LNCaP clone FGC (cell line): ENCODE results near the gene HDAC8.

Source experiments
- DNase-seq: peaks from one replicate; pipeline ENCODE4 v3.0.0-alpha.2; 2011; ENCODE audit warnings: low read depth
- H3K4me3 ChIP-seq: 2 replicates; pipeline ENCODE4 v1.5.1; 2011; ENCODE audit warnings: mild to moderate bottlenecking, low read depth, low read length, control low read depth
- TF ChIP-seq, protein P1 (sequence below): IDR thresholded peaks from 2 replicates; pipeline ENCODE4 v1.5.1; 2012; ENCODE audit warnings: mild to moderate bottlenecking; ENCODE audit not compliant: control insufficient read depth, insufficient read depth; ENCODE audit errors: extremely low read depth

The HDAC8 gene

DNA sequence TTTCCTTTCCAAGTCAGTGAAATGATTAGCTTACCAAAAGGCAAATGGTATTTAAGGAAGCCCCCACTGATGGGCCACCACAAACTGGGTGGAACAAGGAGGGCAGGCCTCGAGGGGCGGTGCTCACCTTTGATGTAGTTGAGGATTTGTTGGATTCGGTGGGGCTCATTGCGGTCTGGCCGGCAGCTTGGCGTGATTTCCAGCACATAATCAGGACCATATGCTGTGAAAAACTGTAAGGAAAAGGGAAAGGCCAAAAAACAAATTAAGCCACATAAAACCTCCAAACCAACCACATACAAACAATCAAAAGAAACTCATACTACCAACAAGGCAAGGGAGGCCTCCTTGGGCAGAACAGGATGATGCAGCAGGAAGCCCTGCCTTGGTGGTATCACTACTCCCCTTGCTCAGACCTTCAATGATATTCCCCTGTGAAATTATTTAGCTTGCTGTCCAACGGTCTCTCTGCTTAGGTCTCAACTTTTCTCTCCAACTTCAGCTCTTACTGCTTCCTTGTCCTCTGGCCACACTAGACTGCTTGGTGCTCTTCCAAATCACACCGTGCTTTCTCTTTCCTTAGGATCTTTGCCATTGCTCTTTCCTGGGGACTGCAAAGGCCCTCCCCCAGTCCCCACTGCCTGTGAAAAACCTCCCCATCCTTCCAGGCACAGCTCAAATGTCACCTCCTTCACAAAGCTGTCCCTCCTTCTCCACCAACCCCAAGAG lies 220.9 kb downstream of the HDAC8 start:
- no peak for DNase-seq
- H3K4me3 ChIP-seq = no peak overlapping the region
- TF ChIP-seq, protein P1, sequence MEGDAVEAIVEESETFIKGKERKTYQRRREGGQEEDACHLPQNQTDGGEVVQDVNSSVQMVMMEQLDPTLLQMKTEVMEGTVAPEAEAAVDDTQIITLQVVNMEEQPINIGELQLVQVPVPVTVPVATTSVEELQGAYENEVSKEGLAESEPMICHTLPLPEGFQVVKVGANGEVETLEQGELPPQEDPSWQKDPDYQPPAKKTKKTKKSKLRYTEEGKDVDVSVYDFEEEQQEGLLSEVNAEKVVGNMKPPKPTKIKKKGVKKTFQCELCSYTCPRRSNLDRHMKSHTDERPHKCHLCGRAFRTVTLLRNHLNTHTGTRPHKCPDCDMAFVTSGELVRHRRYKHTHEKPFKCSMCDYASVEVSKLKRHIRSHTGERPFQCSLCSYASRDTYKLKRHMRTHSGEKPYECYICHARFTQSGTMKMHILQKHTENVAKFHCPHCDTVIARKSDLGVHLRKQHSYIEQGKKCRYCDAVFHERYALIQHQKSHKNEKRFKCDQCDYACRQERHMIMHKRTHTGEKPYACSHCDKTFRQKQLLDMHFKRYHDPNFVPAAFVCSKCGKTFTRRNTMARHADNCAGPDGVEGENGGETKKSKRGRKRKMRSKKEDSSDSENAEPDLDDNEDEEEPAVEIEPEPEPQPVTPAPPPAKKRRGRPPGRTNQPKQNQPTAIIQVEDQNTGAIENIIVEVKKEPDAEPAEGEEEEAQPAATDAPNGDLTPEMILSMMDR = no peak

DNA sequence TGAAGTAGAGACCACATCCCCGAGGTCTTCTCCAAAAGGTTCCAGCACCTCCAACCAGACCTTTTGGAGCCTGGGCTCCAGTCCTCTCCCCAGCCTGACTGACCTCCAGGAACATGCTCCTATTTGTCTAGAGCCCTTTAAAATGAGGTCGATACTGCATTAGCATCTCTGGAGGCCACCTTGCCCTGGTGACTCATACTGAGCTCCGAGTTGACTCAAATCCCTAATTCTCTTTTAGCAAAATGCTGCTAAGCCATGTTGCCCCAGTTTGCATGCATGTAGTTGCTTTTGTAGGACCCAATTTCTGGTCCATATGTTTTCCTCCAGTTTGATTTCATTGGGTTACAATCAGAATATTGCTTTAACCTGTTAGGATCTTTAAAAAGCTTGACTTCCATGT lies 223.5 kb downstream of the HDAC8 start:
- H3K4me3 ChIP-seq = no peak overlapping the region
- TF ChIP-seq, protein P1 = no peak
- no peak for DNase-seq

DNA sequence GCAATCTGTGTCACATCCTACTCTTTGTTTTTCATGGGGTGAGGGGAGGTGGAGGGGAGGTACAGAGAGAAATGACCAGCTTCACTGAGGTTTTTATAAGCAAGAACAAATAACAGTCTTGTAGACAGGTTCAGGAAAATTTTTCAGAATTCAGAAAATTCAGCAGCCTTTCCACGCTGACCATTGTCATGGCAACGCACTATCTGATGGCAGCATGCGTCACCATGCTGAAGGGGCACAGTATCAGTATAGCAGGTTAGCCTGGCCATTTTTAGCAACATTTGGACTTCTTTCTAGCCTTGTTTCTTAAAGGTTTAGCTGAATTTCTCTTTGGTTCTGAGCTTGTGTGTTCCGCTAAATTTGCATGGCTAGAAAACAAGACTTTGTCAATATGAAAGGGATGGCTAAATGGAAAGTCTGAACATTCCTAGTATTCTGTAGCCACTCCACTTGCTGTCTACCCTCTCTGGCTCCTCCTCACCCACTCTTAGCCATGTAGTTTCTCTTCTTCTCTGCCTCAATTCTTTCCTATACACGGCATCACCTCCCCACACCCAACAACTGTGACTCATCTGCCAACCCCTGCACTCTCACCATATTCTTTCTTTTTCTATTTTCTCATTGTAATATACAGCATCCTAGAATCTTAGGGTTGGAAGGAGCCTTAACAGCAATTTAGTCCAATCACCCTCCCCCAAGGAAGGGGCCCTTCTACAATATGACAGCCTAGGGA lies 224.2 kb downstream of the HDAC8 start:
- DNase-seq = no peak
- H3K4me3 ChIP-seq = no peak overlapping the region
- TF ChIP-seq, protein P1 = no peak

DNA sequence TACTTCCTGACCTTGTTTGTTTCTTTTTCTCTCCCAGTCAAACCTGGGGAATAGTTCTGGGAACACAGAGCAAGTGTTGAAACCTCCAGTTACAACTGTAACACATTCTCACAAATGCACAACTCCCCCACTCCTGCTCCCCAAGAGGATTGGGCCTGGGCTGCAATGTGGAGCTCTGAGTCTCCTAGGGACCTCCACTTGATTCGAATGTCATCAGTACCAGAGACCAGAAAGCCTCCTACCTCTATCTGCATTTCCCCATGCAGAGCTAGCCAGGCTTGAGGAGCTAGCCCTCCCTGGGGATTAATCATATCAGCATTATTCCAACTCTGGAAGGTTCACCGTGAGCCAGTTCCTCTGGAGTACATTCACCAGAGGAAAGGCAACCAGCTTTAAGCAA lies 225.3 kb downstream of the HDAC8 start:
- no peak overlapping the region for H3K4me3 ChIP-seq
- TF ChIP-seq, protein P1 = no peak
- no peak for DNase-seq

DNA sequence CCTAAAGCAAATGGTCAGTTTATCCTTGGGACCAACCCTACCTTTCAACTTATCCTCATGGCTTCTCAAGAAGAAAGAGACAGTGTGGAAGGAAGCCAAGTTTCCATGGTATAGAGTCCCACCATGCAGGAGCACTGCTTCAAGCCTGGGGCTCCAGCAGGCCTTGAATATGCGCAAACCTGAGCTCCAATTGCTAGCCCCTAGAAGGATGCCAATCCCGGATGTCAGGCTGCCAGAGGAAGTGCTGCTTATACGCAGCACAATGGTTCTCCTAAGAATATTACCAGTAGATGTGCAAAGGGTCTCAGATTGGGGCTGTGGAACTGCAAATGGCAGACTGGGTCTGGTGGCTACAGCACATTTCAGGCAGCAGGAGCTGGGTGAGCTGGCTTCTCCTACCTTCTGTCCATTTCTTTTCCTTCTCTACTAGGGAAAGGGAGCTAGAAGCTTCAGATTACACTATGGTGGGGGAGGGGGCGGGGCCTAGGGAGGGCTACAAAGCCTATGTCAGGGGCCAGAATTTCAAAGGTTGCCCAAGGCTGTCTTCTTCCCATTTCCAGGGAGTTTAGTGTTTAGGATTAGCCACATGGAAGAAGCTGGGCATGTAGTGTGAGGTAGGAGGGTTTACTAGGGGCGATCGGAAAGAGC lies 226.2 kb downstream of the HDAC8 start:
- no peak overlapping the region for H3K4me3 ChIP-seq
- no peak for DNase-seq
- TF ChIP-seq, protein P1 = no peak

DNA sequence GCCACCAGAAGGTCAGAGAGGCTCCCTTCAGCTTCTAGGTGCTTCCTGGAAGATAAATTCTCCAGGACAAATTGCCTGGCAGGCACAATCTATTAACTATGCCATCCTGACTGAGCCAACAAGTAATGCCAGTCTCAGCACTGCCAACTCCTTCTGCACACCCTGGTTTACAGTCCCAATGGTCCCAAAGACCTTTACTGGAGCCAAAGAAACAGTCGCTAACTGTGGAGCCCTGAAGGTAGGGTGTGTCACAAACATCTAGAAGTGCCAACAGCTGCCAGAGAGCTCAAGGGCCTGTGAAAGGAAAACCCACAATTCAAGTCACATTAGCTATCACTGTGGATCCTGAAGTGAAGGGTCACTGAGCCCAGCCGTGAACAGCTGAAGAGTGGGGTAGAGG lies 232.0 kb downstream of the HDAC8 start:
- no peak overlapping the region for H3K4me3 ChIP-seq
- DNase-seq = peak; percentile 48
- TF ChIP-seq, protein P1 = no peak
